Transverse colon (tissue), 3 donors: ENCODE data around the gene EYA4.

ENCODE experiments used
- EP300 ChIP-seq: sonication (generic); formaldehyde crosslinking; IDR thresholded peaks from one replicate; pipeline ENCODE4 v1.6.1; 2017; ENCODE audit warnings: antibody characterized with exemption, low read depth
- POLR2A ChIP-seq: fragments of 450-650 bp; IDR thresholded peaks from one replicate; pipeline ENCODE4 v1.6.1; 2016; ENCODE audit warnings: antibody characterized with exemption, mild to moderate bottlenecking, moderate library complexity
- TF ChIP-seq, protein P1 (sequence below), 5 experiments: fragments of 200-600 bp in 3 of 5; fragments of 450-650 bp in 2 of 5; sonication (generic) in 3 of 5; IDR thresholded peaks; 1 replicate in 2 of 5; 2 replicates in 3 of 5; pipeline ENCODE4 v1.5.1; 2016 to 2017; ENCODE audit warnings: antibody characterized with exemption in 5 of 5, inconsistent platforms in 3 of 5, mild to moderate bottlenecking in 2 of 5, moderate library complexity in 1 of 5

- TF ChIP-seq, protein P1, sequence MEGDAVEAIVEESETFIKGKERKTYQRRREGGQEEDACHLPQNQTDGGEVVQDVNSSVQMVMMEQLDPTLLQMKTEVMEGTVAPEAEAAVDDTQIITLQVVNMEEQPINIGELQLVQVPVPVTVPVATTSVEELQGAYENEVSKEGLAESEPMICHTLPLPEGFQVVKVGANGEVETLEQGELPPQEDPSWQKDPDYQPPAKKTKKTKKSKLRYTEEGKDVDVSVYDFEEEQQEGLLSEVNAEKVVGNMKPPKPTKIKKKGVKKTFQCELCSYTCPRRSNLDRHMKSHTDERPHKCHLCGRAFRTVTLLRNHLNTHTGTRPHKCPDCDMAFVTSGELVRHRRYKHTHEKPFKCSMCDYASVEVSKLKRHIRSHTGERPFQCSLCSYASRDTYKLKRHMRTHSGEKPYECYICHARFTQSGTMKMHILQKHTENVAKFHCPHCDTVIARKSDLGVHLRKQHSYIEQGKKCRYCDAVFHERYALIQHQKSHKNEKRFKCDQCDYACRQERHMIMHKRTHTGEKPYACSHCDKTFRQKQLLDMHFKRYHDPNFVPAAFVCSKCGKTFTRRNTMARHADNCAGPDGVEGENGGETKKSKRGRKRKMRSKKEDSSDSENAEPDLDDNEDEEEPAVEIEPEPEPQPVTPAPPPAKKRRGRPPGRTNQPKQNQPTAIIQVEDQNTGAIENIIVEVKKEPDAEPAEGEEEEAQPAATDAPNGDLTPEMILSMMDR (IDR thresholded peaks at IDR 0.05), result no peak
- TF ChIP-seq EP300 (no peak), POLR2A (no peak)
These were observed 34.2 kb upstream of the EYA4 start for GRCh38 chr6:133206942-133207341.
